B cell (primary cell): ENCODE results near the gene COQ9. TPM values are rescaled to one million over a fixed set of nuclear protein-coding genes. Genes with fewer than 3 reads are reported as not detected.

ENCODE experiments used
- ATAC-seq: fragments of 200-7000 bp; cut with Tn5 transposase; one replicate; pipeline ENCODE4 v1.10.0; 2021; ENCODE audit warnings: low read depth, mild to moderate bottlenecking, moderate number of reproducible peaks, moderate library complexity
- CTCF ChIA-PET: fragments of 350-600 bp; sonication (Branson Sonifier 250); formaldehyde crosslinking; loops from one replicate; lab custom pipeline; 2021; ENCODE audit warnings: antibody characterized with exemption, inconsistent platforms; lab: Charles Lee
- POLR2A ChIA-PET: fragments of 350-600 bp; sonication (Branson Sonifier 250); formaldehyde crosslinking; loops from one replicate; lab custom pipeline; 2021; ENCODE audit warnings: antibody characterized with exemption; lab: Charles Lee
- DNase-seq: peaks from one replicate; pipeline ENCODE4 v3.0.0; 2013
- H2AFZ ChIP-seq: 2 replicates; pipeline ENCODE4 v1.6.1; 2012; ENCODE audit warnings: mild to moderate bottlenecking, low read depth, low read length; ENCODE audit not compliant: insufficient read depth, poor library complexity, severe bottlenecking
- H3K27ac ChIP-seq, 2 donors: 1 replicate in 1 of 2; 2 replicates in 1 of 2; pipeline ENCODE4 v1.5.1; 2012 to 2013; ENCODE audit warnings: low read length in 2 of 2, mild to moderate bottlenecking in 2 of 2, moderate library complexity in 1 of 2
- H3K27me3 ChIP-seq, 4 experiments: fragments of 200-600 bp in 1 of 4; sonication (generic) in 1 of 4; replicated peaks in 1 of 4; 1 replicate in 2 of 4; 2 replicates in 2 of 4; pipeline versions ENCODE4 v1.6.1 to v1.7.0; 2013 to 2016; ENCODE audit warnings: low read length in 3 of 4, mild to moderate bottlenecking in 2 of 4, mixed read lengths in 1 of 4, moderate library complexity in 1 of 4; ENCODE audit not compliant: insufficient read depth in 4 of 4, control insufficient read depth in 3 of 4; ENCODE audit errors: control extremely low read depth in 1 of 4
- H3K36me3 ChIP-seq, 2 experiments: replicated peaks in 1 of 2; 1 replicate in 1 of 2; 2 replicates in 1 of 2; pipeline versions ENCODE4 v1.6.1 to v1.7.1; 2013; ENCODE audit warnings: low read length in 1 of 2; ENCODE audit not compliant: insufficient read depth in 2 of 2, control insufficient read depth in 1 of 2; ENCODE audit errors: control extremely low read depth in 1 of 2, extremely low read depth in 1 of 2
- H3K4me1 ChIP-seq, 2 donors: fragments of 200-600 bp in 1 of 2; sonication (generic) in 1 of 2; 1 replicate in 1 of 2; 2 replicates in 1 of 2; pipeline versions ENCODE4 v1.5.1 to v1.6.1; 2013 to 2017; ENCODE audit warnings: low read length in 2 of 2; ENCODE audit not compliant: control insufficient read depth in 2 of 2, insufficient read depth in 2 of 2
- H3K4me2 ChIP-seq: replicated peaks from 2 replicates; pipeline ENCODE3; 2012; ENCODE audit warnings: mild to moderate bottlenecking, low read depth, low read length; ENCODE audit not compliant: poor library complexity, severe bottlenecking
- H3K4me3 ChIP-seq, 5 experiments: fragments of 200-600 bp in 1 of 5; sonication (generic) in 1 of 5; 1 replicate in 3 of 5; 2 replicates in 2 of 5; pipeline versions ENCODE4 v1.5.1 to v1.7.0; 2011 to 2016; ENCODE audit warnings: low read length in 4 of 5, mild to moderate bottlenecking in 4 of 5, low read depth in 2 of 5, control low read depth in 1 of 5, moderate library complexity in 1 of 5; ENCODE audit not compliant: insufficient read depth in 1 of 5; ENCODE audit errors: control extremely low read depth in 1 of 5, extremely low read depth in 1 of 5
- H3K79me2 ChIP-seq: fragments of 200-600 bp; sonication (generic); one replicate; pipeline ENCODE4 v1.6.0; 2016; ENCODE audit warnings: low read length; ENCODE audit not compliant: control insufficient read depth, insufficient read depth
- H3K9ac ChIP-seq: fragments of 200-600 bp; sonication (generic); 2 replicates; pipeline ENCODE4 v1.6.1; 2017; ENCODE audit warnings: mild to moderate bottlenecking, low read length, moderate library complexity
- H3K9me3 ChIP-seq, 3 donors: one replicate each; pipeline versions ENCODE4 v1.6.1 to v1.7.1; 2013; ENCODE audit warnings: low read length in 2 of 3; ENCODE audit not compliant: control insufficient read depth in 2 of 3, insufficient read depth in 1 of 3; ENCODE audit errors: control extremely low read depth in 1 of 3
- H4K20me1 ChIP-seq: 2 replicates; pipeline ENCODE4 v1.6.0; 2012; ENCODE audit warnings: mild to moderate bottlenecking, low read length; ENCODE audit not compliant: insufficient read depth, control insufficient read depth, poor library complexity, severe bottlenecking
- H3K27ac Mint-ChIP-seq: one replicate; pipeline ENCODE4 v1.8.0; 2021; ENCODE audit warnings: mixed read lengths
- H3K27me3 Mint-ChIP-seq: one replicate; pipeline ENCODE4 v1.8.0; 2021; ENCODE audit warnings: mixed read lengths
- H3K4me1 Mint-ChIP-seq: one replicate; pipeline ENCODE4 v1.8.0; 2021; ENCODE audit warnings: mixed read lengths
- H3K4me3 Mint-ChIP-seq: one replicate; pipeline ENCODE4 v1.8.0; 2021; ENCODE audit warnings: mixed read lengths
- H3K9me3 Mint-ChIP-seq: one replicate; pipeline ENCODE4 v1.8.0; 2022; ENCODE audit warnings: mixed read lengths; ENCODE audit not compliant: insufficient read depth
- CTCF ChIP-seq: fragments of 200-600 bp; IDR thresholded peaks from one replicate; pipeline ENCODE4 v1.8.0; 2022; ENCODE audit warnings: antibody characterized with exemption, mild to moderate bottlenecking
- EZH2 ChIP-seq: IDR thresholded peaks from 2 replicates; pipeline ENCODE4 v1.6.1; 2012; ENCODE audit warnings: borderline replicate concordance, low read depth, mild to moderate bottlenecking, moderate library complexity, low read length; ENCODE audit not compliant: insufficient read depth, poor library complexity, severe bottlenecking
- WGBS: methylation state at CpG from one replicate; pipeline ENCODE4 v1.1.5; 2013; ENCODE audit warnings: missing lambda C conversion rate; ENCODE audit not compliant: insufficient coverage; 5-methylcytosine and 5-hydroxymethylcytosine counted together
- intact Hi-C: fragments of 100-400 bp; cut with micrococcal nuclease; formaldehyde crosslinking; loops from one replicate; pipeline ENCODE4 v1.10.0; 2022
- polyA plus RNA-seq: library from polyadenylated mRNA; depleted of rRNA; stranded (reverse); fragments of >200 nt; gene quantifications from 2 replicates; pipeline ENCODE4 v1.2.3, GENCODE V29; 2012
- total RNA-seq, 2 donors: library from RNA; stranded (reverse); fragments of 120-200 nt in 1 of 2; gene quantifications; 1 replicate in 1 of 2; 2 replicates in 1 of 2; pipeline versions ENCODE4 v1.2.3 to v1.2.4, GENCODE V29; 2013 to 2022

Gene COQ9
- total and polyA plus RNA-seq, 2 donors (not counting 1 experiment from before 2014, with no cell fraction given): 41.5 to 53.0 TPM

- intact Hi-C loops: loop anchor here (2.0 to 5.0 kb wide), 3 partner anchors 15 to 171 kb away; partner anchors contain the start of gene POLR2C
- peaks cover 33% of the 10 kb centered on the region for H3K4me1 Mint-ChIP-seq
- H3K36me3 ChIP-seq: peaks cover 0 to under 1% of the 10 kb centered on the region in 2 experiments
- H3K27me3 ChIP-seq: peaks cover 0 to 13% (median 0%) of the 10 kb centered on the region in 4 experiments
- no peaks in the 10 kb centered on the region for H4K20me1 ChIP-seq
- no peak overlapping the region for H3K4me3 Mint-ChIP-seq
- H3K27me3 Mint-ChIP-seq: peaks cover 14% of the 10 kb centered on the region
- ChIA-PET CTCF (no interaction called here), POLR2A (no interaction called here)
- H3K4me2 ChIP-seq: peak overlapping the region; percentile 63
- peaks cover 33 to 45% of the 10 kb centered on the region in 2 donors for H3K4me1 ChIP-seq
- WGBS: 61% methylated on average over 6 of the region's 9 CpGs
- H3K27ac Mint-ChIP-seq: no peak overlapping the region
- no peak overlapping the region for H3K27ac ChIP-seq
- no peak overlapping the region for H3K4me3 ChIP-seq
- H3K9ac ChIP-seq: no peak overlapping the region
- H3K9me3 Mint-ChIP-seq: no peaks in the 10 kb centered on the region
- DNase-seq: no peak
- no peak for ATAC-seq
- H3K9me3 ChIP-seq: no peaks in the 10 kb centered on the region
- no peak for TF ChIP-seq EZH2
- TF ChIP-seq CTCF: no peak
- no peaks in the 10 kb centered on the region for H3K79me2 ChIP-seq
- no peak overlapping the region for H2AFZ ChIP-seq
Observed at GRCh38 chr16:57477531-57478202, 30.4 kb downstream of the COQ9 start.
